Vagina (tissue), 2 donors: ENCODE results near the gene EXOC6B.

Experiments
- CTCF ChIP-seq, 3 experiments: fragments of 450-650 bp in 2 of 3; fragments of 200-600 bp in 1 of 3; sonication (generic) in 1 of 3; IDR thresholded peaks; one replicate each; pipeline ENCODE4 v1.5.1; 2017 to 2019; ENCODE audit warnings: antibody characterized with exemption in 3 of 3, mild to moderate bottlenecking in 2 of 3, moderate library complexity in 2 of 3
- POLR2A ChIP-seq, 2 donors: fragments of 450-650 bp; IDR thresholded peaks; one replicate each; pipeline ENCODE4 v1.6.1; 2017; ENCODE audit warnings: antibody characterized with exemption in 2 of 2, mild to moderate bottlenecking in 2 of 2, moderate library complexity in 2 of 2
- POLR2AphosphoS5 ChIP-seq, 2 donors: sonication (generic); formaldehyde crosslinking; IDR thresholded peaks; one replicate each; pipeline ENCODE4 v1.9.0; 2017; ENCODE audit warnings: antibody characterized with exemption in 2 of 2, mild to moderate bottlenecking in 2 of 2, low read depth in 1 of 2; ENCODE audit not compliant: insufficient read depth in 1 of 2

- TF ChIP-seq CTCF (IDR thresholded peaks at IDR 0.05) (no peak), POLR2AphosphoS5 (IDR thresholded peaks at IDR 0.05; ENCODE audit: insufficient read depth in 1 of 2, low read depth in 1 of 2) (no peak), POLR2A (IDR thresholded peaks at IDR 0.05) (no peak)
Observed at GRCh38 chr2:72220170-72220569, 605.7 kb downstream of the EXOC6B start.
